ENCODE data around the gene FGF14.

FGF14 gene

GRCh38 chr13:102376318-102376717 is 25.5 kb downstream of the FGF14 start:
- H3K9me3 Mint-ChIP-seq = no peaks in the 10 kb centered on the region
- no peaks in the 10 kb centered on the region for H3K4me1 Mint-ChIP-seq
- TF ChIP-seq, protein P1, sequence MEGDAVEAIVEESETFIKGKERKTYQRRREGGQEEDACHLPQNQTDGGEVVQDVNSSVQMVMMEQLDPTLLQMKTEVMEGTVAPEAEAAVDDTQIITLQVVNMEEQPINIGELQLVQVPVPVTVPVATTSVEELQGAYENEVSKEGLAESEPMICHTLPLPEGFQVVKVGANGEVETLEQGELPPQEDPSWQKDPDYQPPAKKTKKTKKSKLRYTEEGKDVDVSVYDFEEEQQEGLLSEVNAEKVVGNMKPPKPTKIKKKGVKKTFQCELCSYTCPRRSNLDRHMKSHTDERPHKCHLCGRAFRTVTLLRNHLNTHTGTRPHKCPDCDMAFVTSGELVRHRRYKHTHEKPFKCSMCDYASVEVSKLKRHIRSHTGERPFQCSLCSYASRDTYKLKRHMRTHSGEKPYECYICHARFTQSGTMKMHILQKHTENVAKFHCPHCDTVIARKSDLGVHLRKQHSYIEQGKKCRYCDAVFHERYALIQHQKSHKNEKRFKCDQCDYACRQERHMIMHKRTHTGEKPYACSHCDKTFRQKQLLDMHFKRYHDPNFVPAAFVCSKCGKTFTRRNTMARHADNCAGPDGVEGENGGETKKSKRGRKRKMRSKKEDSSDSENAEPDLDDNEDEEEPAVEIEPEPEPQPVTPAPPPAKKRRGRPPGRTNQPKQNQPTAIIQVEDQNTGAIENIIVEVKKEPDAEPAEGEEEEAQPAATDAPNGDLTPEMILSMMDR (IDR thresholded peaks at IDR 0.05) = no peak
- no peak overlapping the region for H3K4me3 Mint-ChIP-seq
- H3K27me3 Mint-ChIP-seq (ENCODE audit: low read depth, poor library complexity) = peaks cover 3% of the 10 kb centered on the region
- H3K27ac Mint-ChIP-seq = no peak overlapping the region
- no peak for DNase-seq
- no peaks in the 10 kb centered on the region for H3K36me3 Mint-ChIP-seq (ENCODE audit: low read depth)

GRCh38 chr13:102374726-102375125 is 27.1 kb downstream of the FGF14 start:
- DNase-seq = no peak
- H3K27ac Mint-ChIP-seq = no peak overlapping the region
- no peaks in the 10 kb centered on the region for H3K4me1 Mint-ChIP-seq
- no peaks in the 10 kb centered on the region for H3K36me3 Mint-ChIP-seq (ENCODE audit: low read depth)
- H3K4me3 Mint-ChIP-seq = no peak overlapping the region
- TF ChIP-seq, protein P1 (IDR thresholded peaks at IDR 0.05) = no peak
- H3K27me3 Mint-ChIP-seq (ENCODE audit: low read depth, poor library complexity) = no peaks in the 10 kb centered on the region
- H3K9me3 Mint-ChIP-seq = no peaks in the 10 kb centered on the region

DNA sequence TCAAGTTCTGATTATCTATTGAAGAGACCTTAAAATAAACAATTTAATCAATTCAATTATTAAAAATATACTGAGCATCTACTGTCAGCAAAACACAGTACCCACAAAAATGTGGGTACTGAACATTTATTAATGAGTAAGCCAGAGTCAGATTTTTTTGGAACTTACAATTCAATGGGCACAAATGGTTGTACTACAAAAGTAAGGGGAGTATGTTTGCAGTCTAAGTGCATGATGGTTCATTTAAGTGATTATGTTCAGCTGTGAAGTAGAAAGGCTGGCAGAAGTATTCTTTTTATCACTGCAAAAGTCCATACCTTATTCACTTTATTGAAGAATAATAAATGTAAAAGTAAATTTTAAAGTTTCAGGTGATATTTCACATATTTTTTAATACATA is 27.6 kb downstream of the FGF14 start:
- TF ChIP-seq, protein P1 (IDR thresholded peaks at IDR 0.05) = no peak
- no peak for DNase-seq
- Mint-ChIP-seq H3K36me3 (ENCODE audit: low read depth) (no peaks in the 10 kb centered on the region), H3K9me3 (no peaks in the 10 kb centered on the region), H3K27ac (no peak overlapping the region), H3K4me1 (no peaks in the 10 kb centered on the region), H3K27me3 (ENCODE audit: low read depth, poor library complexity) (no peaks in the 10 kb centered on the region), H3K4me3 (no peak overlapping the region)

DNA sequence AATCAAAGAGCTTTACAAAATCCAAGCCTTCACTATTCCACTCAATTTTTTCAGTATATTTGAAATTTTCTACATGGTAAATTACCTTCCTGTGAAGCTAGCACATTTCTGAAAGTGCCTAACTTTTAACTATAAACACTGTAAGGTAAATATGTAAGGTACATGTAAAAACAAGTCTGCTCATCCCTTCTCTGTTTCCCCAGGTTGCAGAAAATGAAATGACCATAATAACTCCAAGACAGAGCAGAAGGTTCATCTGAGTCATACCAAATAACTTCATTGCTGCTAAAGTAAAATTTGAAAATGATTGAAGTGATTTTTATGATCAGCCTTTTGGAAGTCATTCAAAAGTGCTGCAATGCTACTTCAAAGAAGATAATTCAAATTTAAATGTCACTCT is 28.6 kb downstream of the FGF14 start:
- H3K27ac Mint-ChIP-seq = no peak overlapping the region
- no peak overlapping the region for H3K4me3 Mint-ChIP-seq
- H3K4me1 Mint-ChIP-seq = no peaks in the 10 kb centered on the region
- no peaks in the 10 kb centered on the region for H3K27me3 Mint-ChIP-seq (ENCODE audit: low read depth, poor library complexity)
- TF ChIP-seq, protein P1 (IDR thresholded peaks at IDR 0.05) = no peak
- no peaks in the 10 kb centered on the region for H3K9me3 Mint-ChIP-seq
- no peak for DNase-seq
- no peaks in the 10 kb centered on the region for H3K36me3 Mint-ChIP-seq (ENCODE audit: low read depth)

GRCh38 chr13:102369302-102369701 is 32.5 kb downstream of the FGF14 start:
- no peaks in the 10 kb centered on the region for H3K36me3 Mint-ChIP-seq (ENCODE audit: low read depth)
- H3K4me3 Mint-ChIP-seq = no peak overlapping the region
- TF ChIP-seq, protein P1 (IDR thresholded peaks at IDR 0.05) = no peak
- no peaks in the 10 kb centered on the region for H3K27me3 Mint-ChIP-seq (ENCODE audit: low read depth, poor library complexity)
- no peak for DNase-seq
- no peak overlapping the region for H3K27ac Mint-ChIP-seq
- no peaks in the 10 kb centered on the region for H3K4me1 Mint-ChIP-seq
- H3K9me3 Mint-ChIP-seq = no peaks in the 10 kb centered on the region

GRCh38 chr13:102367836-102368235 is 34.0 kb downstream of the FGF14 start:
- no peak overlapping the region for H3K4me3 Mint-ChIP-seq
- no peak for DNase-seq
- H3K4me1 Mint-ChIP-seq = no peaks in the 10 kb centered on the region
- H3K27me3 Mint-ChIP-seq (ENCODE audit: low read depth, poor library complexity) = no peaks in the 10 kb centered on the region
- TF ChIP-seq, protein P1 (IDR thresholded peaks at IDR 0.05) = no peak
- H3K27ac Mint-ChIP-seq = no peak overlapping the region
- H3K9me3 Mint-ChIP-seq = no peaks in the 10 kb centered on the region
- no peaks in the 10 kb centered on the region for H3K36me3 Mint-ChIP-seq (ENCODE audit: low read depth)
